T follicular helper cell (primary cell): ENCODE data around the gene NBR1.
"Not testable (repeated sequence)": the region's sequence is repeated elsewhere in the genome, so short reads cannot be mapped to it uniquely, and the experiment has no call there.

ENCODE experiments used
- DNase-seq: peaks from one replicate; pipeline ENCODE4 v3.0.0-alpha.2; 2020; ENCODE audit warnings: low read depth
- total RNA-seq, 2 experiments: gene quantifications; one replicate each; lab custom pipeline; 2026; lab: John Stamatoyannopoulos, UW

NBR1 gene, protein sequence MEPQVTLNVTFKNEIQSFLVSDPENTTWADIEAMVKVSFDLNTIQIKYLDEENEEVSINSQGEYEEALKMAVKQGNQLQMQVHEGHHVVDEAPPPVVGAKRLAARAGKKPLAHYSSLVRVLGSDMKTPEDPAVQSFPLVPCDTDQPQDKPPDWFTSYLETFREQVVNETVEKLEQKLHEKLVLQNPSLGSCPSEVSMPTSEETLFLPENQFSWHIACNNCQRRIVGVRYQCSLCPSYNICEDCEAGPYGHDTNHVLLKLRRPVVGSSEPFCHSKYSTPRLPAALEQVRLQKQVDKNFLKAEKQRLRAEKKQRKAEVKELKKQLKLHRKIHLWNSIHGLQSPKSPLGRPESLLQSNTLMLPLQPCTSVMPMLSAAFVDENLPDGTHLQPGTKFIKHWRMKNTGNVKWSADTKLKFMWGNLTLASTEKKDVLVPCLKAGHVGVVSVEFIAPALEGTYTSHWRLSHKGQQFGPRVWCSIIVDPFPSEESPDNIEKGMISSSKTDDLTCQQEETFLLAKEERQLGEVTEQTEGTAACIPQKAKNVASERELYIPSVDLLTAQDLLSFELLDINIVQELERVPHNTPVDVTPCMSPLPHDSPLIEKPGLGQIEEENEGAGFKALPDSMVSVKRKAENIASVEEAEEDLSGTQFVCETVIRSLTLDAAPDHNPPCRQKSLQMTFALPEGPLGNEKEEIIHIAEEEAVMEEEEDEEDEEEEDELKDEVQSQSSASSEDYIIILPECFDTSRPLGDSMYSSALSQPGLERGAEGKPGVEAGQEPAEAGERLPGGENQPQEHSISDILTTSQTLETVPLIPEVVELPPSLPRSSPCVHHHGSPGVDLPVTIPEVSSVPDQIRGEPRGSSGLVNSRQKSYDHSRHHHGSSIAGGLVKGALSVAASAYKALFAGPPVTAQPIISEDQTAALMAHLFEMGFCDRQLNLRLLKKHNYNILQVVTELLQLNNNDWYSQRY
- total RNA-seq = 147 to 246 reads per million in 2 experiments

DNA sequence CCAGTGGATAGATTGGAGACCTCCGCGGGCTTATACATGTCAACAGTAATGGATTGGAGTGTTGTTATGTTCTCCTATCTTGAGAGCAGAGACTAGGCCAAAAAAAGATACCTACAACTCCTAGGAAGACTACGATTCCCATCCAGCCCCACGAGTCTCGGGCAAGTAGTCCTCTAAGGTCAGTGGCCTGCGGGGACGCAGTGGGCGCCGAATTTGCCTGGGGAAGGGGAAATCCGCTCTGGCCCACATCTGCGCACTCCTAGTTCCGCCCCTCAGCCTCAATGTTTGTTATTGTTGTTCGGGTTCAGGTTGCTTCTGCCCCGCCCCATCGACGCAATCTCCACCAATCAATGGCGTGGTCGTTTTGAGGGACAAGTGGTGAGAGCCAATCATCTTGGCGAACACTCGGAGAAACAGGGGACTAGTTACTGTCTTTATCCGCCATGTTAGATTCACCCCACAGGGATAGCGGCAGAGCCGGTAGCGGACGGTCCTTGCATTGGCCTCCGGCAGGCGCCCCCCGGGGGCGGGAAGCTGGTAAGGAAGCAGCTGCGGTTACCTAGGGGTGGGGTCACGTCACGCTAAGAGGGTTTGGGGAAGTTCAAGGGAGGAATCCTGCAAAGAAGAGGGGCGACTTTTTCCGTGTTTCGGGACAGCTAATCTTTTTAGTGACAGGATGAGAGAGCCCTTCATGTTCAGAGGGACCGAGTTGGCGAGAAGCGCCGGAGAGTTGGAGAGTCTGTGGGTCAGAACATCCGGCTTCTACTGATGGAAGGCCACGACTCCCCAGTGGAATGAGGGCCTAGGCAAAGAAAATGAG is at the start of gene NBR1:
Gene NBR1 (plus strand): TSS at position 449 of the 820 bp plus-strand sequence. CDS start 4,586 bp downstream, outside the sequence.
- DNase-seq = peak; percentile 94

DNA sequence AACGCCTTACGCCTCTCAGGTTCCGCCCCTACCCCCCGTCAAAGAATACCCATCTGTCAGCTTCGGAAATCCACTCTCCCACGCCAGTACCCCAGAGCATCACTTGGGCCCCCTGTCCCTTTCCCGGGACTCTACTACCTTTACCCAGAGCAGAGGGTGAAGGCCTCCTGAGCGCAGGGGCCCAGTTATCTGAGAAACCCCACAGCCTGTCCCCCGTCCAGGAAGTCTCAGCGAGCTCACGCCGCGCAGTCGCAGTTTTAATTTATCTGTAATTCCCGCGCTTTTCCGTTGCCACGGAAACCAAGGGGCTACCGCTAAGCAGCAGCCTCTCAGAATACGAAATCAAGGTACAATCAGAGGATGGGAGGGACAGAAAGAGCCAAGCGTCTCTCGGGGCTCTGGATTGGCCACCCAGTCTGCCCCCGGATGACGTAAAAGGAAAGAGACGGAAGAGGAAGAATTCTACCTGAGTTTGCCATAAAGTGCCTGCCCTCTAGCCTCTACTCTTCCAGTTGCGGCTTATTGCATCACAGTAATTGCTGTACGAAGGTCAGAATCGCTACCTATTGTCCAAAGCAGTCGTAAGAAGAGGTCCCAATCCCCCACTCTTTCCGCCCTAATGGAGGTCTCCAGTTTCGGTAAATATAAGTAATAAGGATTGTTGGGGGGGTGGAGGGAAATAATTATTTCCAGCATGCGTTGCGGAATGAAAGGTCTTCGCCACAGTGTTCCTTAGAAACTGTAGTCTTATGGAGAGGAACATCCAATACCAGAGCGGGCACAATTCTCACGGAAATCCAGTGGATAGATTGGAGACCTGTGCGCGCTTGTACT is 45.7 kb upstream of the NBR1 start, which contains the start of gene BRCA1:
Gene BRCA1 (minus strand): TSS at position 232 of the 834 bp plus-strand sequence. CDS start 1,268 bp downstream, outside the sequence.
- DNase-seq = peak; percentile 90

DNA sequence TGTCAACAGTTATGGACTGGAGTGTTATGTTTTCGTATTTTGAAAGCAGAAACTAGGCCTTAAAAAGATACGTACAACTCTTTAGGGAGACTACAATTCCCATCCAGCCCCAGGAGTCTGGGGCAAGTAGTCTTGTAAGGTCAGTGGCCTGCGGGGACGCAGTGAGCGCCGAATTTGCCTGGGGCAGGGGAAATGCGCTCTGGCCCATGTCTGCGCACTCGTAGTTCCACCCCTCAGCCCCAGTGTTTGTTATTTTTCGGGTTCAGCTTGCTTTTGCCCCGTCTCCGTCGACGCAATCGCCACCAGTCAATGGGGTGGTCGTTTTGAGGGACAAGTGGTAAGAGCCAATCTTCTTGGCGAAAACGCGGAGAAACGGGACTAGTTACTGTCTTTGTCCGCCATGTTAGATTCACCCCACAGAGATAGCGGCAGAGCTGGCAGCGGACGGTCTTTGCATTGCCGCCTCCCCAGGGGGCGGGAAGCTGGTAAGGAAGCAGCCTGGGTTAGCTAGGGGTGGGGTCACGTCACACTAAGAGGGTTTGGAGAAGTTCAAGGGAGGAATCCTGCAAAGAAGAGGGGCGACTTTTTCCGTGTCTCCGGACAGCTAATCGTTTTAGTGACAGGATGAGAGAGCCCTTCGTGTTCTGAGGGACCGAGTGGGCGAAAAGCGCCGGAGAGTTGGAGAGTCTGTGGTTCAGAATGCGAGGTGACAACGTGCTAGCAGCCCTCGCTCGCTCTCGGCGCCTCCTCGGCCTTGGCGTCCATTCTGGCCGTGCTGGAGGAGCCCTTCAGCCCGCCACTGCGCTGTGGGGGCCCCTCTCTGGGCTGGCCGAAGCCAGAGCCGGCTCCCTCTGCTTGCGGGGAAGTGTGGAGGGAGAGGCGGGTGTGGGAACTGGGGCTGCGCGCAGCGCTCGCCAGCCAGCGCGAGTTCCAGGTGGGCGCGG is 44.8 kb upstream of the NBR1 start:
- DNase-seq = no peak

DNA sequence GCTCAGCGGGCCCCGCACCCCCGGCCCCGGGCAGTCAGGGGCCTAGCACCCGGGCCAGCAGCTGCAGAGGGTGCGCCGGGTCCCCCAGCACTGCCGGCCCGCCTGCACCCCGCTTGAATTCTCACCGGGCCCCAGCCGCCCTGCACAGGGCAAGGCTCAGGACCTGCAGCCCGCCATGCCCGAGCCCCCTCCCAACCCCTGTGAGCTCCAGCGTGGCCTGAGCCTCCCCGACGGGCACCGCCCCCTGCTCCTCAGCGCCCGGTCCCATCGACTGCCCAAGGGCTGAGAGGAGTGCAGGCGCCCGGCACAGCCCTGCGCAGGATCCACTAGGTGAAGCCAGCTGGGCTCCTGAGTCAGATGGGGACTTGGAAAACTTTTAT is 44.1 kb upstream of the NBR1 start:
- no peak for DNase-seq

DNA sequence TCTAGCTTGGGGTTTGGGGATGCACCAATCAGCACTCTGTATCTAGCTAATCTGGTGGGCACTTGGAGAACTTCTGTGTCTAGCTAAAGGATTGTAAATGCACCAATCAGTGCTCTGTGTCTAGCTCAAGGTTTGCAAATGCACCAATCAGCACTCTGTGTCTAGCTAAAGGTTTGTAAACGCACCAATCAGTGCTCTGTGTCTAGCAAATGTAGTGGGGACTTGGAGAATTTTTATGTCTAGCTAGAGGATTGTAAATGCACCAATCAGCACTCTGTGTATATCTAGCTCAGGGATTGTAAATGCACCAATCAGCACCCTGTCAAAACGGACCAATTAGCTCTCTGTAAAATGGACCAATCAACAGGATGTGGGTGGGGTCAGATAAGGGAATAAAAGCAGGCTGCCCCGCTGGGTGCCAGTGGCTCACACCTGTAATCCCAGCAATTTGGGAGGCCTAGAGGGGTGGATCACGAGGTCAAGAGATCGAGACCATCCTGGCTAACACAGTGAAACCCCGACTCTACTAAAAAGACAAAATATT is 43.6 kb upstream of the NBR1 start:
- DNase-seq = not testable (repeated sequence)

DNA sequence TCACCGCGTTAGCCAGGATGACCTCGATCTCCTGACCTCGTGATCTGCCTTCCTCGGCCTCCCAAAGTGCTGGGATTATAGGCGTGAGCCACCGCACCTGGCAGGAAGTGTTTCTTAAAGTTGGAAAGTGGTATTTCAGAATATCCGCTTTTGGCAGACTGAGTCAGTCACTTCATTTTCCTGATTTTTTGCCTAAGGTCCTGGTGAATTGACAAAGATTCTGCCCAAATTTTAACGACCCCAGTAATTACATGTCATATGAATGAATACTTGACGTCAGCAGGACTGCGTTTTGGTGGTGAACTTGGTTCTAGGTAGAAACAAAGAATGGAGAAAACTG is 41.4 kb upstream of the NBR1 start:
- no peak for DNase-seq

DNA sequence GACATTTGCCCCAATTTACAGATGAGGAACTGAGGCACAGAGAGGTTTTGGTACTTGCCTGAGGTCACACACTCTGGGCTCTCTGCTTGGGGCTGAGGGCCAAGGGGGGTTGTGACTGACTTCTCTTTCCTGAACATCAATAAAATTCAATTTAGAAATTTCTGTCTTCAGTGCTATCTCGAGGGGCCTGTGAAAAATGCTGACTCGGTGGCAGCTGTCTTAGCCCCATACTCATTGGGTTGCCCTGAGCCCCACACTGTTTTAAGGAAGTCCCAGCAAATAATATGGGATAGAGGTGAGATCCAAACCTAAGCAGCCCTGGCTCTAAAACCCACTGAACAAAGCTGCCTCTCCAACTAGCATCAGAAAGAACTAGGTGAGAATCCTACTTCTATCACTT is 38.9 kb upstream of the NBR1 start:
- no peak for DNase-seq

DNA sequence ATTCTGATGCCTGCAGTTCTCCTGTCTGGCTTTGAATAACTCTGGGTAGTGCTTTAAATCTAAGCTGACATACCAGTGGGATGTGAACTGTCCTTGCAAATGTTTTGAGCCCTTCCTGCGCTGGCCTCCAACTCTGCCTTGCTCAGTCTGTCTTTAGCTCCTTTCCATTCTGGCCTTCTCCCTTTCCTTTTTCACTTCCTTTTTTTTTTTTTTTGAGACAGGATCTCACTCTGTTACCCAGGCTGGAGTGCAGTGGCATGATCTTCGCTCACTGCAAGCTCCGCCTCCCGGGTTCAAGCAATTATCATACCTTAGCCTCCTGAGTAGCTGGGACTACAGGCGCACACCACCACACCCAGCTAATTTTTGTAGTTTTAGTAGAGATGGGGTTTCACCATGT is 37.6 kb upstream of the NBR1 start:
- not testable (repeated sequence) for DNase-seq

DNA sequence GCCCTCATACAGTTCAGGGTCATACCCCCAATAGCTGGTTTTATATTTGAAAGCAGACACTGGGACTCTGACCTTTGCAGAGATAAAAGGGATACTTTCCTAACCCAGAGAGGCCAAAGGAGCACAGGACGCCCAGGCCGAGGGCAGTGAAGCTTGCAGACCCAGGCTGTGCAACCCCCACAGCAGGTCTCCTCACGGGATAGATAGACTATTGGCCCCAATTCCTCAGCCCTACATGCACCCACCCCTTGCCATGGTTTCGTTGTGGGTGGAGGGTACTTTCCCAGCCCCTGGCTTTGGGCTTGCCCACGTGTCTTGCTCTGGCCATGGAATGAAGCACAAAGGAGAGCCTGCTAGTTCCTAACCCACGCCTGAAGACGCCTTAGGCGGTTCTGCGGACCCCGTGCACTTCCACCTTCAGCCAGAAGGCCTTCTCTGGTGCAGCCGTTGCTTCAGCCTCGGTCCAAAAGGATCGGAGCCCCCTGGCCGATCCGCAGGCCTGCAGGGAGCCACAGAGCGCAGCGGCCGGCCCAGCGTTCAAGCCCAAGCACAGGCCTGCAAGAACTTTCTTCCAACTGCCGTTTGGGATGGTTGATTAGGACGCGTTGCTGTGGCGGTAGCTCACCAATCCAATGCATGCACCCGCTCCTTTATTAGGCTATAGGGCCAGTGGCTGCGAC is 36.1 kb upstream of the NBR1 start:
- no peak for DNase-seq

DNA sequence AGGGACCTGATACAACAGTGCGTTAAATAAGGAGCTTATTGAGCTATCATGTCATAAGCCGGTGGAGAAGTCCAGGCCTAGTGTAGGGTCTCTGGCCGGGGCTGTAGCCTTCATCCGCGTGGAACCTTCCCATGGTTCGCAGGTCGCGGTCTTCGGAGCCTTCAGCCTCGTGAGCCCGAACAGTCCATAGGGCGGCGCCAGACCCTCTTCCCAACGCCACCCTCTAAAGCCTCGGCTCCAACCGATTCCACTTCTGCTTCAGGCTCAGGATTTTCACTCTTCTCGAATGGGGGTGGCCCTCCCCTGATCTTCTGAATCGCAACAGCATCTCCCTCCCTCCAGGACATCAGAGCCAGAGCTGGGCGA is 35.6 kb upstream of the NBR1 start:
- DNase-seq = no peak

DNA sequence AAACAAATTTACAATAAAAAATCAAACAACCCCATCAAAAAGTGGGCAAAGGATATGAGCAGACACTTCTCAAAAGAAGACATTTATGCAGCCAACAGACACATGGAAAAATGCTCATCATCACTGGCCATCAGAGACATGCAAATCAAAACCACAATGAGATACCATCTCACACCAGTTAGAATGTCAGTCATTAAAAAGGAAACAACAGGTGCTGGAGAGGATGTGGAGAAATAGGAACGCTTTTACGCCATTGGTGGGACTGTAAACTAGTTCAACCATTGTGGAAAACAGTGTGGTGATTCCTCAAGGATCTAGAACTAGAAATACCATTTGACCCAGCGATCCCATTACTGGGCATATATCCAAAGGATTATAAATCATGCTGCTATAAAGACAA is 34.4 kb upstream of the NBR1 start:
- not testable (repeated sequence) for DNase-seq

DNA sequence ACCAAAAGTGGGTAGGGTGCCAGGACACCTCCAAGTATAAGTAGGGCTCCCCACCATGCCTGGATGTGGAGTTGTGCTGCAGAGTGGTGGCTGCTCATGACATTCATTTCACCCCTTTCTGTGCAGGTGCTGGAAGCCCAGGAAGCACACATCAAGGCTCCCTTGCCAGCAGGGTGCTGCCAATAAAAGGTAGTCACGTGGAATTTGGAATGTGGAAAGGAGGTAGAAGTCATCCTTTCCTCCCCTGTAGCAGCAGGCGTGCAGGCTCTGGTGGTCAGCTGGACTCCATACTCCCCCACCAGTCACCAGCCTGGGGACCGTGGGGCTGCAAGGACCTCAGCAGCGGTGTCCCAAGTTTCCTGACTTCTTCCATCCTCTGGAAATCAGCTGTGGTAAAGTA is 32.5 kb upstream of the NBR1 start:
- DNase-seq = not testable (repeated sequence)

DNA sequence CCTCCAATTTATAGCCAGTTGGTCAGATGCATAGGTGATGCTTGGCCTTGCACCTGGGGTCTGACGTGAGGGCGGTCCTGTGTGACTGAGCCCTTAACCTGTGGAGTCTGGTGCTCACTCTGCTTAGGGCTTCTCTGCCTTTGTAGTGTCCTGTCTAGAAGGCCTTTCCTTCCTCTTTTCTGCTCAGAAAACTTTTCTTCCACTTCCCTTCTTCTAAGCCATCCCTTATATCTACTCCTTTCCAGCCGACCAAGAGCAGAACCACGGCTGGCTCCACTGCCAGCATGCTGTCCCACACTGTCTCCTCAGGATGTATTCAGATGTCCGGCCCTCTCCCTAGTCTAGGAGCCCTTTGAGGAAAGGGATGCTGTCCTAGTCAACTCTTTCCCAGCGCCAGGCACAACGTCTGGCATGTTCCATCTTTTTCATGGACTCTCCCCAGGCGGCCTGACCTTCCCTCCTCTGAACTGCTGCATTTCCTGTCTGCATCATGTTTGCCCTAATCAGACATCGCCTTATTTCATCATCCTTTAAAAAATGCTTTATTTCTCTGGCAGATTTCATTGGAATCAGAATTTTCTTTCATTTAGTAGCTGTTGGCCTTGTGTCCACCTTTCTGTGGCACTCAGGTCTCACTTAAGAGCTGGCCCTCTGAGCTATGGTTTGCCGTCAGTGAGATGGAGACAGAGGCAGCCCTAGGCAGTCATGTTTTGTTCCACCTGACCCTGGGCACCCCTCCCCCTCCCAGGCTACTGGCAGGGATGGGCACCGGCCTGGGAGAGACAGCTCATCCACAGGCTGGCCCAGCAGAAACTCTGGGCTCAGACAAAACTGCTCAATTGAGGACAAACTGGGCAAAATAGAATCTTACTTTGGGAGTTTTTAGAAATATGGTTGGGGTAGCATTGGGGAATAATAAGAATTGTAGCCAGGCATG is 30.4 kb upstream of the NBR1 start:
- DNase-seq = no peak

DNA sequence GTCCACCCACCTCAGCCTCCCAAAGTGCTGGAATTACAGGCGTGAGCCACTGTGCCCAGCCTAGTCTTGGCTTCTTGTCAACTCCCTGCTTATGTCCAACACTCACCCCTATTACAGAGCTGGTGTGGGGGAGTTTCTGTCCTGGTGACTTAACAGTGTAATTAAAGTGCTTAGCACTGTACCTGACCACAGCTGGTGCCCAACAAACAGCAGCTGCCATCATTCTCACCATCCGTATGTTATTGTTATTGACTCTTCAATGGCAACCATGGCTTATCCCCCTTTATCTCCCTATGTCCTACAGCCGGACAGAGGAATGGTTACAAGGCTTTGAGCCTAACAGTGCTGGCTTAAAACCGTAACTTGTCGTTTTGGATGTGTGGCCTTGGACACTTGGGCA is 28.9 kb upstream of the NBR1 start:
- DNase-seq = no peak

DNA sequence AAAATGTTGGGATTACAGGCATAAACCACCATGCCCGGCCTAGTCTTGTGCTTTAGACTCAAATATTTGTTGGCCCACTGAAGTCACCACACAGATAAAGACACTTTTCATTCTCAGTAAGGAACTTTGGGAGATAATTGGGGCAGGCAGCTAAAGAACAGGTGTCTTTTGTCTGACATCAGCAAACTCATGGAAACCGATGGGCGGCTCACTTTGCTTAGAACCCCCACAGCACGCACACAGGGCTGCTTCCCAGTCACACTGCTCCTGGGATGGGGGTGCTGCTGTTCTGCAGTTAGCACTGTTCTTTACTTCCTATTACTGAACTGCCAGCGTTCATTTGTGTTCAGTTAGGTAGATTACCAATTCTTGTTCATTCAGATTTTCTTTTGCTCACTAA is 27.8 kb upstream of the NBR1 start:
- DNase-seq = no peak

DNA sequence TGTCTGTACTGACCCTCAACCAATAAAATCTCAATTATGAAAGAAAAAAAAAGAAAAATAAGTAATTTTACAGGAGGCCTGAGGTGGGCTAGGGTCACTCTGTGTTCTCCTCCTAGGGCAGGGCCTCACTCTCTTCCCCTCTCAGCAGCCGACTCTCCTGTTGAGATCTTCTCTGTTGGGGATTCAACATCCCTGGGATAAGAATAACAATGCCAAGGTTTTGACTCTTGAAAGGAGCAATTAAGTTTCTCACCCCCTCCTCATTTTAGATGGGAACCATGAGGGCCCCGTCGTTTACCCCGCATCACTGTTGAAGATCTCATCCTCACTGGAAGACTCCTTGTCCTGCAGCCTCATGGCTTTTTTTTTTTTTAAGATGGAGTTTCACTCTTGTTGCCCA is 24.4 kb upstream of the NBR1 start:
- DNase-seq = no peak

DNA sequence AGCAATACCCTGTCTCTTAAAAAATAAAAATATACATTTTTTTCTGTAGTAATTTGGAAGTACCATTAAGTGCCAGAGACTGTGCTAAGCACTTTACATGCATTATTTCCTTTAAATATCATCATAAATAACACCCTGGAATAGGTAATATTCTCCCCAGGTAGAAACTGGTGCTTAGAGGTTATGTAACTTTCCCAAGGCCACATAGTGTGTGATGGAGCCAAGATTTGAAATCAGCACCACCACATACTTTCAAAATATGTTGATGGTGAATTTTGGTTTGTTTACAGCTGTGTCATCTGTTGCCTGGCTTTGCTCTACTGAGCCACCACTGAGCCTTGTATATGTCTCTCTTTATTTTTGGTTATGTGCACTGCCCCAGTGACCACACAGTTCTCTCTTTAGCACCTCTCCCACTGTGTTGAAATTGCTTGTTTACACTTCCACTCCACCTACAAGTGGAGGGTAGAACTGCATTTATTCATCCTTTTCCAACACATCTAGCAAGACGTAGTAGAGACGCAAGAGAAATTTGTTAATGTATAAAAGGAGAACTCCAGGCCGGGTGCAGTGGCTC is 19.0 kb upstream of the NBR1 start:
- no peak for DNase-seq
